Measurements from ENCODE around the gene DTX2.
"Not testable (repeated sequence)": the region's sequence is repeated elsewhere in the genome, so short reads cannot be mapped to it uniquely, and the experiment has no call there.

Gene DTX2

GRCh38 chr7:76473097-76473496 lies 11.6 kb downstream of the DTX2 start:
- not testable (repeated sequence) for H3K36me3 ChIP-seq (ENCODE audit: control insufficient read depth, insufficient read depth, low read length)
- WGBS (ENCODE audit: insufficient coverage, insufficient read length): no CpG with 5 or more reads among the region's 6 CpGs

GRCh38 chr7:76476280-76476679 lies 14.8 kb downstream of the DTX2 start:
- WGBS (ENCODE audit: insufficient coverage, insufficient read length): no CpG with 5 or more reads among the region's 11 CpGs
- H3K4me3 ChIP-seq (ENCODE audit: low read length); H3K9me3 ChIP-seq (ENCODE audit: control insufficient read depth, insufficient read depth, low read length); H3K36me3 ChIP-seq (ENCODE audit: control insufficient read depth, insufficient read depth, low read length); H3K4me1 ChIP-seq (ENCODE audit: control insufficient read depth, insufficient read depth, low read length); DNase-seq (ENCODE audit: low read depth, low spot score); H3K27me3 ChIP-seq (ENCODE audit: control insufficient read depth, insufficient read depth, low read length); H3K27ac ChIP-seq (ENCODE audit: low read length): not testable (repeated sequence)

More at GRCh38 chr7:76473097-76473496, 11.6 kb downstream of the DTX2 start:
- not testable (repeated sequence) for H3K9me3 ChIP-seq (ENCODE audit: control insufficient read depth, insufficient read depth, low read length); DNase-seq (ENCODE audit: low read depth, low spot score); H3K27ac ChIP-seq (ENCODE audit: low read length); H3K4me1 ChIP-seq (ENCODE audit: control insufficient read depth, insufficient read depth, low read length); H3K27me3 ChIP-seq (ENCODE audit: control insufficient read depth, insufficient read depth, low read length); H3K4me3 ChIP-seq (ENCODE audit: low read length)

GRCh38 chr7:76476742-76477474 lies 15.4 kb downstream of the DTX2 start:
- H3K36me3 ChIP-seq (ENCODE audit: control insufficient read depth, insufficient read depth, low read length); H3K27me3 ChIP-seq (ENCODE audit: control insufficient read depth, insufficient read depth, low read length); H3K4me1 ChIP-seq (ENCODE audit: control insufficient read depth, insufficient read depth, low read length); H3K9me3 ChIP-seq (ENCODE audit: control insufficient read depth, insufficient read depth, low read length); H3K27ac ChIP-seq (ENCODE audit: low read length); H3K4me3 ChIP-seq (ENCODE audit: low read length); DNase-seq (ENCODE audit: low read depth, low spot score): not testable (repeated sequence)
- no CpG with 5 or more reads among the region's 24 CpGs for WGBS (ENCODE audit: insufficient coverage, insufficient read length)

- H3K4me3 ChIP-seq (ENCODE audit: low read length); H3K4me1 ChIP-seq (ENCODE audit: control insufficient read depth, insufficient read depth, low read length); DNase-seq (ENCODE audit: low read depth, low spot score); H3K9me3 ChIP-seq (ENCODE audit: control insufficient read depth, insufficient read depth, low read length); H3K36me3 ChIP-seq (ENCODE audit: control insufficient read depth, insufficient read depth, low read length); H3K27ac ChIP-seq (ENCODE audit: low read length); H3K27me3 ChIP-seq (ENCODE audit: control insufficient read depth, insufficient read depth, low read length): not testable (repeated sequence)
- no CpG with 5 or more reads among the region's 11 CpGs for WGBS (ENCODE audit: insufficient coverage, insufficient read length)
These were observed 18.1 kb downstream of the DTX2 start for GRCh38 chr7:76479628-76480027.

GRCh38 chr7:76480403-76481253 lies 19.1 kb downstream of the DTX2 start:
- WGBS (ENCODE audit: insufficient coverage, insufficient read length): no CpG with 5 or more reads among the region's 29 CpGs
- not testable (repeated sequence) for H3K27me3 ChIP-seq (ENCODE audit: control insufficient read depth, insufficient read depth, low read length); H3K36me3 ChIP-seq (ENCODE audit: control insufficient read depth, insufficient read depth, low read length); H3K9me3 ChIP-seq (ENCODE audit: control insufficient read depth, insufficient read depth, low read length); H3K4me3 ChIP-seq (ENCODE audit: low read length); H3K4me1 ChIP-seq (ENCODE audit: control insufficient read depth, insufficient read depth, low read length); DNase-seq (ENCODE audit: low read depth, low spot score); H3K27ac ChIP-seq (ENCODE audit: low read length)

- DNase-seq (ENCODE audit: low read depth, low spot score); H3K4me3 ChIP-seq (ENCODE audit: low read length); H3K4me1 ChIP-seq (ENCODE audit: control insufficient read depth, insufficient read depth, low read length); H3K27ac ChIP-seq (ENCODE audit: low read length); H3K9me3 ChIP-seq (ENCODE audit: control insufficient read depth, insufficient read depth, low read length); H3K27me3 ChIP-seq (ENCODE audit: control insufficient read depth, insufficient read depth, low read length); H3K36me3 ChIP-seq (ENCODE audit: control insufficient read depth, insufficient read depth, low read length): not testable (repeated sequence)
- no CpG with 5 or more reads among the region's 24 CpGs for WGBS (ENCODE audit: insufficient coverage, insufficient read length)
These were observed 21.2 kb downstream of the DTX2 start for GRCh38 chr7:76482660-76483059.

GRCh38 chr7:76483081-76483480 lies 21.6 kb downstream of the DTX2 start:
- not testable (repeated sequence) for H3K27ac ChIP-seq (ENCODE audit: low read length); H3K4me1 ChIP-seq (ENCODE audit: control insufficient read depth, insufficient read depth, low read length); H3K4me3 ChIP-seq (ENCODE audit: low read length); H3K9me3 ChIP-seq (ENCODE audit: control insufficient read depth, insufficient read depth, low read length); H3K27me3 ChIP-seq (ENCODE audit: control insufficient read depth, insufficient read depth, low read length); DNase-seq (ENCODE audit: low read depth, low spot score); H3K36me3 ChIP-seq (ENCODE audit: control insufficient read depth, insufficient read depth, low read length)
- WGBS (ENCODE audit: insufficient coverage, insufficient read length): no CpG with 5 or more reads among the region's 17 CpGs

GRCh38 chr7:76484456-76484855 lies 22.9 kb downstream of the DTX2 start:
- not testable (repeated sequence) for DNase-seq (ENCODE audit: low read depth, low spot score); H3K27me3 ChIP-seq (ENCODE audit: control insufficient read depth, insufficient read depth, low read length); H3K27ac ChIP-seq (ENCODE audit: low read length); H3K9me3 ChIP-seq (ENCODE audit: control insufficient read depth, insufficient read depth, low read length); H3K4me1 ChIP-seq (ENCODE audit: control insufficient read depth, insufficient read depth, low read length); H3K4me3 ChIP-seq (ENCODE audit: low read length); H3K36me3 ChIP-seq (ENCODE audit: control insufficient read depth, insufficient read depth, low read length)
- WGBS (ENCODE audit: insufficient coverage, insufficient read length): no CpG with 5 or more reads among the region's 12 CpGs

GRCh38 chr7:76485822-76486610 lies 24.5 kb downstream of the DTX2 start:
- DNase-seq (ENCODE audit: low read depth, low spot score); H3K9me3 ChIP-seq (ENCODE audit: control insufficient read depth, insufficient read depth, low read length); H3K27me3 ChIP-seq (ENCODE audit: control insufficient read depth, insufficient read depth, low read length); H3K27ac ChIP-seq (ENCODE audit: low read length); H3K36me3 ChIP-seq (ENCODE audit: control insufficient read depth, insufficient read depth, low read length); H3K4me1 ChIP-seq (ENCODE audit: control insufficient read depth, insufficient read depth, low read length); H3K4me3 ChIP-seq (ENCODE audit: low read length): not testable (repeated sequence)
- no CpG with 5 or more reads among the region's 20 CpGs for WGBS (ENCODE audit: insufficient coverage, insufficient read length)

GRCh38 chr7:76486618-76487017 lies 25.1 kb downstream of the DTX2 start:
- not testable (repeated sequence) for H3K4me1 ChIP-seq (ENCODE audit: control insufficient read depth, insufficient read depth, low read length); H3K27ac ChIP-seq (ENCODE audit: low read length); DNase-seq (ENCODE audit: low read depth, low spot score); H3K27me3 ChIP-seq (ENCODE audit: control insufficient read depth, insufficient read depth, low read length); H3K36me3 ChIP-seq (ENCODE audit: control insufficient read depth, insufficient read depth, low read length); H3K9me3 ChIP-seq (ENCODE audit: control insufficient read depth, insufficient read depth, low read length); H3K4me3 ChIP-seq (ENCODE audit: low read length)
- no CpG with 5 or more reads among the region's 5 CpGs for WGBS (ENCODE audit: insufficient coverage, insufficient read length)
